Neuronal stem cell (in vitro differentiated cells): Measurements from ENCODE around the gene LCE2C.

Experiments used
- DNase-seq: peaks from one replicate; pipeline ENCODE4 v3.0.0-alpha.2; 2013; ENCODE audit warnings: low spot score
- H2AFZ ChIP-seq: one replicate; pipeline ENCODE4 v1.6.1; 2013; ENCODE audit warnings: mild to moderate bottlenecking, low read length, inconsistent platforms
- H2AK5ac ChIP-seq: 2 replicates; pipeline ENCODE4 v1.6.1; 2013; ENCODE audit warnings: low read depth, mild to moderate bottlenecking, inconsistent platforms, low read length, moderate library complexity, mixed read lengths
- H2BK120ac ChIP-seq: 2 replicates; pipeline ENCODE4 v1.6.1; 2013; ENCODE audit warnings: low read depth, mild to moderate bottlenecking, inconsistent platforms, low read length, moderate library complexity, mixed read lengths
- H2BK12ac ChIP-seq: one replicate; pipeline ENCODE4 v1.6.1; 2013; ENCODE audit warnings: low read length, inconsistent platforms
- H2BK15ac ChIP-seq: 2 replicates; pipeline ENCODE4 v1.6.1; 2013; ENCODE audit warnings: mild to moderate bottlenecking, low read length, inconsistent platforms, mixed read lengths
- H2BK5ac ChIP-seq: one replicate; pipeline ENCODE4 v1.6.1; 2013; ENCODE audit warnings: inconsistent platforms, mild to moderate bottlenecking, low read length, moderate library complexity
- H3K14ac ChIP-seq: one replicate; pipeline ENCODE4 v1.6.1; 2013; ENCODE audit warnings: low read length, inconsistent platforms
- H3K18ac ChIP-seq: 2 replicates; pipeline ENCODE4 v1.6.1; 2013; ENCODE audit warnings: low read length, inconsistent platforms
- H3K23ac ChIP-seq: 2 replicates; pipeline ENCODE4 v1.6.1; 2013; ENCODE audit warnings: low read depth, mild to moderate bottlenecking, mixed read lengths, low read length, inconsistent platforms; ENCODE audit not compliant: poor library complexity
- H3K27ac ChIP-seq: replicated peaks from 3 replicates; pipeline ENCODE4 v1.5.1; 2013; ENCODE audit warnings: low read length, inconsistent platforms
- H3K27me3 ChIP-seq, 3 experiments: 2 replicates each; pipeline ENCODE4 v1.6.1; 2013; ENCODE audit warnings: low read length in 3 of 3, mild to moderate bottlenecking in 2 of 3, inconsistent platforms in 1 of 3, low read depth in 1 of 3, mixed read lengths in 1 of 3, moderate library complexity in 1 of 3; ENCODE audit not compliant: control insufficient read depth in 3 of 3, insufficient read depth in 3 of 3
- H3K36me3 ChIP-seq, 2 donors: replicated peaks in 1 of 2; 2 replicates each; pipeline ENCODE4 v1.6.1; 2013; ENCODE audit warnings: low read length in 2 of 2; ENCODE audit not compliant: control insufficient read depth in 2 of 2, insufficient read depth in 2 of 2
- H3K4ac ChIP-seq: 2 replicates; pipeline ENCODE4 v1.6.1; 2013; ENCODE audit warnings: inconsistent platforms, mild to moderate bottlenecking, low read length, moderate library complexity
- H3K4me1 ChIP-seq, 2 donors: 1 replicate in 1 of 2; 2 replicates in 1 of 2; pipeline ENCODE4 v1.6.1; 2013; ENCODE audit warnings: low read length in 2 of 2, low read depth in 1 of 2; ENCODE audit not compliant: control insufficient read depth in 2 of 2, insufficient read depth in 1 of 2
- H3K4me2 ChIP-seq: one replicate; pipeline ENCODE4 v1.6.1; 2013; ENCODE audit warnings: mild to moderate bottlenecking, low read length, inconsistent platforms; ENCODE audit not compliant: insufficient read depth, poor library complexity, severe bottlenecking
- H3K4me3 ChIP-seq, 2 donors: 2 replicates each; pipeline ENCODE4 v1.5.1; 2013; ENCODE audit warnings: low read length in 2 of 2, mild to moderate bottlenecking in 2 of 2, inconsistent platforms in 1 of 2, moderate library complexity in 1 of 2
- H3K79me1 ChIP-seq: one replicate; pipeline ENCODE4 v1.6.1; 2013; ENCODE audit warnings: low read depth, mild to moderate bottlenecking, inconsistent platforms, low read length, moderate library complexity
- H3K9ac ChIP-seq: one replicate; pipeline ENCODE4 v1.6.1; 2013; ENCODE audit warnings: mild to moderate bottlenecking, low read depth, low read length, inconsistent platforms; ENCODE audit not compliant: poor library complexity
- H3K9me3 ChIP-seq, 2 donors: replicated peaks in 1 of 2; 2 replicates each; pipeline versions ENCODE3 to v1.6.1; 2013; ENCODE audit warnings: low read length in 2 of 2, mild to moderate bottlenecking in 2 of 2, inconsistent platforms in 1 of 2, low read depth in 1 of 2, mixed read lengths in 1 of 2, moderate library complexity in 1 of 2; ENCODE audit not compliant: control insufficient read depth in 2 of 2, insufficient read depth in 1 of 2
- H4K8ac ChIP-seq: one replicate; pipeline ENCODE4 v1.6.1; 2013; ENCODE audit warnings: low read depth, mild to moderate bottlenecking, inconsistent platforms, low read length, moderate library complexity
- H4K91ac ChIP-seq: one replicate; pipeline ENCODE4 v1.6.1; 2013; ENCODE audit warnings: low read length, low read depth, mild to moderate bottlenecking, inconsistent platforms; ENCODE audit not compliant: poor library complexity
- WGBS, 2 donors: extraction: QIAGEN DNeasy Blood & Tissue Kit; methylation state at CpG; one replicate each; pipeline ENCODE4 v1.1.7; 2013; ENCODE audit warnings: missing lambda C conversion rate in 2 of 2, mixed read lengths in 1 of 2; ENCODE audit not compliant: insufficient read length in 2 of 2, insufficient replicate concordance in 1 of 2; ENCODE audit errors: extremely low coverage in 2 of 2; 5-methylcytosine and 5-hydroxymethylcytosine counted together

Gene LCE2C

GRCh38 chr1:152699746-152700145, 24.7 kb downstream of the LCE2C start:
- H2BK12ac ChIP-seq: no peak overlapping the region
- no peak overlapping the region for H2AK5ac ChIP-seq
- H3K4ac ChIP-seq: no peak overlapping the region
- H3K36me3 ChIP-seq: no peaks in the 10 kb centered on the region
- H3K4me3 ChIP-seq: no peak overlapping the region
- H2BK15ac ChIP-seq: no peak overlapping the region
- H3K23ac ChIP-seq: no peak overlapping the region
- no peak overlapping the region for H3K4me2 ChIP-seq
- H3K4me1 ChIP-seq: no peaks in the 10 kb centered on the region
- H4K8ac ChIP-seq: no peak overlapping the region
- H2BK5ac ChIP-seq: no peak overlapping the region
- H3K18ac ChIP-seq: no peak overlapping the region
- H3K79me1 ChIP-seq: no peaks in the 10 kb centered on the region
- H3K9me3 ChIP-seq: peaks cover 0 to 14% of the 10 kb centered on the region in 2 donors
- WGBS, 2 donors: no CpG with 5 or more reads among the region's 4 CpGs
- no peaks in the 10 kb centered on the region for H3K27me3 ChIP-seq
- H4K91ac ChIP-seq: no peak overlapping the region
- DNase-seq: no peak
- no peak overlapping the region for H3K27ac ChIP-seq
- H3K14ac ChIP-seq: no peak overlapping the region
- no peak overlapping the region for H2AFZ ChIP-seq
- H3K9ac ChIP-seq: no peak overlapping the region
- no peak overlapping the region for H2BK120ac ChIP-seq

- Histone ChIP-seq H3K27me3 (peaks cover 0 to 1% (median 0%) of the 10 kb centered on the region in 3 experiments), H2BK12ac (no peak within 1 kb of the TSS), H3K4me2 (no peak within 1 kb of the TSS), H3K79me1 (no peaks in the 10 kb centered on the region), H2AK5ac (no peak within 1 kb of the TSS), H3K36me3 (no peaks in the 10 kb centered on the region), H2AFZ (no peak within 1 kb of the TSS), H2BK5ac (no peak within 1 kb of the TSS), H3K27ac (no peak within 1 kb of the TSS), H3K4ac (no peak within 1 kb of the TSS), H3K23ac (no peak within 1 kb of the TSS), H3K14ac (no peak within 1 kb of the TSS), H3K9me3 (peaks cover 0 to 33% of the 10 kb centered on the region in 2 donors), H2BK120ac (no peak within 1 kb of the TSS), H4K91ac (no peak within 1 kb of the TSS), H4K8ac (no peak within 1 kb of the TSS), H3K4me1 (no peaks in the 10 kb centered on the region), H3K4me3 (no peak within 1 kb of the TSS), H2BK15ac (no peak within 1 kb of the TSS), H3K18ac (no peak within 1 kb of the TSS), H3K9ac (no peak within 1 kb of the TSS)
- no peak for DNase-seq
- no CpG with 5 or more reads among the region's 2 CpGs for WGBS, 2 donors
Measured at GRCh38 chr1:152707860-152708259, 32.8 kb downstream of the LCE2C start, which contains the start of gene LCE4A. Gene LCE4A, plus strand, starts transcription at chr1:152708160. Its CDS starts 916 bp downstream, at chr1:152709076.

GRCh38 chr1:152718238-152718637, 43.2 kb downstream of the LCE2C start:
- no peak overlapping the region for H3K4me2 ChIP-seq
- no peaks in the 10 kb centered on the region for H3K79me1 ChIP-seq
- H2AFZ ChIP-seq: no peak overlapping the region
- no peak overlapping the region for H4K8ac ChIP-seq
- H4K91ac ChIP-seq: no peak overlapping the region
- no peak overlapping the region for H2AK5ac ChIP-seq
- H3K9me3 ChIP-seq: peaks cover 0 to 35% of the 10 kb centered on the region in 2 donors
- H3K36me3 ChIP-seq: no peaks in the 10 kb centered on the region
- no peak overlapping the region for H2BK12ac ChIP-seq
- no peak overlapping the region for H2BK120ac ChIP-seq
- no peak overlapping the region for H3K14ac ChIP-seq
- H2BK15ac ChIP-seq: no peak overlapping the region
- no peak for DNase-seq
- H3K4me1 ChIP-seq: no peaks in the 10 kb centered on the region
- H3K9ac ChIP-seq: no peak overlapping the region
- no peak overlapping the region for H3K4me3 ChIP-seq
- H3K23ac ChIP-seq: no peak overlapping the region
- H3K27me3 ChIP-seq: no peaks in the 10 kb centered on the region
- H3K18ac ChIP-seq: no peak overlapping the region
- H3K27ac ChIP-seq: no peak overlapping the region
- no peak overlapping the region for H3K4ac ChIP-seq
- H2BK5ac ChIP-seq: no peak overlapping the region

- DNase-seq: no peak
Measured at GRCh38 chr1:152725261-152725660, 50.2 kb downstream of the LCE2C start.

More at GRCh38 chr1:152725261-152725660, 50.2 kb downstream of the LCE2C start:
- Histone ChIP-seq H3K18ac (no peak overlapping the region), H3K27me3 (no peaks in the 10 kb centered on the region), H3K14ac (no peak overlapping the region), H3K4me1 (no peaks in the 10 kb centered on the region), H3K4me3 (no peak overlapping the region), H3K23ac (no peak overlapping the region), H3K9ac (no peak overlapping the region), H3K4me2 (no peak overlapping the region), H2AFZ (no peak overlapping the region), H2BK15ac (no peak overlapping the region), H3K4ac (no peak overlapping the region), H3K79me1 (peaks cover 2% of the 10 kb centered on the region), H2BK120ac (no peak overlapping the region), H2BK5ac (no peak overlapping the region), H3K36me3 (no peaks in the 10 kb centered on the region), H4K8ac (no peak overlapping the region), H3K27ac (no peak overlapping the region), H4K91ac (no peak overlapping the region), H2AK5ac (no peak overlapping the region), H2BK12ac (no peak overlapping the region), H3K9me3 (peaks cover 0 to 23% of the 10 kb centered on the region in 2 donors)
